DOHH2 (cell line): ENCODE results near the gene TMCC3.
"Not testable (repeated sequence)": the region's sequence is repeated elsewhere in the genome, so short reads cannot be mapped to it uniquely, and the experiment has no call there.

Source experiments
- H3F3A ChIP-seq: fragments of 200-600 bp; sonication (generic), shearing (Covaris generic); 2 replicates; pipeline ENCODE4 v1.6.0; 2016; ENCODE audit warnings: antibody characterized with exemption, mild to moderate bottlenecking; ENCODE audit not compliant: control insufficient read depth, insufficient read depth
- H3K27ac ChIP-seq: fragments of 200-600 bp; sonication (generic); 2 replicates; pipeline ENCODE4 v1.5.1; 2014; ENCODE audit warnings: low read depth, mild to moderate bottlenecking, low read length, moderate library complexity
- H3K27me3 ChIP-seq: fragments of 200-600 bp; sonication (generic); 2 replicates; pipeline ENCODE4 v1.6.1; 2014; ENCODE audit warnings: mild to moderate bottlenecking, low read length, mixed read lengths; ENCODE audit not compliant: control insufficient read depth
- H3K36me3 ChIP-seq: fragments of 200-600 bp; sonication (generic); 2 replicates; pipeline ENCODE4 v1.6.1; 2014; ENCODE audit warnings: mild to moderate bottlenecking, low read length, moderate library complexity, mixed read lengths; ENCODE audit not compliant: control insufficient read depth
- H3K4me1 ChIP-seq: fragments of 200-600 bp; sonication (generic); 2 replicates; pipeline ENCODE4 v1.6.1; 2014; ENCODE audit warnings: mild to moderate bottlenecking, low read length, mixed read lengths; ENCODE audit not compliant: control insufficient read depth
- H3K4me2 ChIP-seq: fragments of 200-600 bp; sonication (generic); 2 replicates; pipeline ENCODE4 v1.6.0; 2014; ENCODE audit warnings: mild to moderate bottlenecking, low read length, moderate library complexity
- H3K4me3 ChIP-seq: fragments of 200-600 bp; sonication (generic); 2 replicates; pipeline ENCODE4 v1.5.1; 2014; ENCODE audit warnings: mild to moderate bottlenecking, low read length, mixed read lengths
- H3K79me2 ChIP-seq: fragments of 200-600 bp; sonication (generic); 2 replicates; pipeline ENCODE4 v1.6.1; 2014; ENCODE audit warnings: mild to moderate bottlenecking, low read length, mixed read lengths; ENCODE audit not compliant: control insufficient read depth
- H3K9me2 ChIP-seq: fragments of 200-600 bp; sonication (generic); replicated peaks from 2 replicates; pipeline ENCODE4 v1.6.1; 2014; ENCODE audit warnings: mild to moderate bottlenecking, low read length, mixed read lengths; ENCODE audit not compliant: control insufficient read depth
- H3K9me3 ChIP-seq: fragments of 200-600 bp; sonication (generic); 2 replicates; pipeline ENCODE4 v1.6.1; 2014; ENCODE audit warnings: antibody characterized with exemption, low read length, mixed read lengths; ENCODE audit not compliant: control insufficient read depth, insufficient read depth
- H4K20me1 ChIP-seq: fragments of 200-600 bp; sonication (generic); 2 replicates; pipeline ENCODE4 v1.6.0; 2014; ENCODE audit warnings: low read depth, mild to moderate bottlenecking, antibody characterized with exemption, low read length, moderate library complexity; ENCODE audit not compliant: control insufficient read depth, insufficient read depth
- EZH2phosphoT487 ChIP-seq: fragments of 200-600 bp; sonication (generic); IDR thresholded peaks from 2 replicates; pipeline ENCODE4 v1.6.1; 2017; ENCODE audit warnings: borderline replicate concordance, mild to moderate bottlenecking, antibody characterized with exemption, low read length, moderate library complexity, mixed read lengths
- TF ChIP-seq, protein P1 (sequence below): fragments of 200-600 bp; sonication (generic); IDR thresholded peaks from one replicate; pipeline ENCODE4 v1.5.1; 2014; ENCODE audit warnings: antibody characterized with exemption, mild to moderate bottlenecking, low read depth, low read length; ENCODE audit not compliant: poor library complexity, severe bottlenecking

Gene TMCC3

DNA sequence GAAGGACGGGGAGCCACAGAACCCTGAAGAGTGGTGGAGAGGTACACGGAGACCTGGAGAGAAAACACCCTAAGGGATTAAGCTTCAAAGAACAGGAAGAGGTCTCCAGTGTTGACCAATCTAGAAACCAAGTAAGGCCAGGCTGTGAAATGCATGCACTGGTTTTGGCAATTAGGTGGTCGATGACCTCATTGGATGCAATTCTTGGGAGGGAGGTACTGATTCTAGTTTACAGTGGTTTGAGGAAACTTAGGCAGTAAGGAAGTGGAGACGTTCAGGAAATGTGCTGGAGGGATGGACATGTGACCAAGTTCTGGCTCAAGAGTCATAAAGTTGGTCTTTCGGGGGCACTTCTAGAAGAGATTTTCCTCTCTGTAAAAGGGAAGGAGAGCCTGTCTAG, 99.4 kb downstream of the TMCC3 start:
- Histone ChIP-seq H3K36me3 (no peaks in the 10 kb centered on the region), H3K4me1 (no peaks in the 10 kb centered on the region), H3K9me2 (no peaks in the 10 kb centered on the region), H4K20me1 (no peaks in the 10 kb centered on the region), H3K4me2 (no peak overlapping the region), H3K27me3 (no peaks in the 10 kb centered on the region), H3K4me3 (no peak overlapping the region), H3K9me3 (peaks cover 21% of the 10 kb centered on the region), H3K79me2 (no peaks in the 10 kb centered on the region), H3F3A (no peaks in the 10 kb centered on the region), H3K27ac (no peak overlapping the region)
- TF ChIP-seq, protein P1, sequence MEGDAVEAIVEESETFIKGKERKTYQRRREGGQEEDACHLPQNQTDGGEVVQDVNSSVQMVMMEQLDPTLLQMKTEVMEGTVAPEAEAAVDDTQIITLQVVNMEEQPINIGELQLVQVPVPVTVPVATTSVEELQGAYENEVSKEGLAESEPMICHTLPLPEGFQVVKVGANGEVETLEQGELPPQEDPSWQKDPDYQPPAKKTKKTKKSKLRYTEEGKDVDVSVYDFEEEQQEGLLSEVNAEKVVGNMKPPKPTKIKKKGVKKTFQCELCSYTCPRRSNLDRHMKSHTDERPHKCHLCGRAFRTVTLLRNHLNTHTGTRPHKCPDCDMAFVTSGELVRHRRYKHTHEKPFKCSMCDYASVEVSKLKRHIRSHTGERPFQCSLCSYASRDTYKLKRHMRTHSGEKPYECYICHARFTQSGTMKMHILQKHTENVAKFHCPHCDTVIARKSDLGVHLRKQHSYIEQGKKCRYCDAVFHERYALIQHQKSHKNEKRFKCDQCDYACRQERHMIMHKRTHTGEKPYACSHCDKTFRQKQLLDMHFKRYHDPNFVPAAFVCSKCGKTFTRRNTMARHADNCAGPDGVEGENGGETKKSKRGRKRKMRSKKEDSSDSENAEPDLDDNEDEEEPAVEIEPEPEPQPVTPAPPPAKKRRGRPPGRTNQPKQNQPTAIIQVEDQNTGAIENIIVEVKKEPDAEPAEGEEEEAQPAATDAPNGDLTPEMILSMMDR: no peak
- no peak for TF ChIP-seq EZH2phosphoT487

- H3K4me2 ChIP-seq, H3K4me1 ChIP-seq, H3K9me2 ChIP-seq, H3K36me3 ChIP-seq, H3K79me2 ChIP-seq, H4K20me1 ChIP-seq, H3K27me3 ChIP-seq, H3F3A ChIP-seq, H3K27ac ChIP-seq, H3K4me3 ChIP-seq: not testable (repeated sequence)
- H3K9me3 ChIP-seq: peaks cover 23% of the 10 kb centered on the region
These were observed 101.5 kb downstream of the TMCC3 start for GRCh38 chr12:94548833-94549232.

GRCh38 chr12:94545935-94546771, 104.2 kb downstream of the TMCC3 start:
- H3K4me2 ChIP-seq: no peak overlapping the region
- TF ChIP-seq EZH2phosphoT487: no peak
- TF ChIP-seq, protein P1: peak; percentile 51

DNA sequence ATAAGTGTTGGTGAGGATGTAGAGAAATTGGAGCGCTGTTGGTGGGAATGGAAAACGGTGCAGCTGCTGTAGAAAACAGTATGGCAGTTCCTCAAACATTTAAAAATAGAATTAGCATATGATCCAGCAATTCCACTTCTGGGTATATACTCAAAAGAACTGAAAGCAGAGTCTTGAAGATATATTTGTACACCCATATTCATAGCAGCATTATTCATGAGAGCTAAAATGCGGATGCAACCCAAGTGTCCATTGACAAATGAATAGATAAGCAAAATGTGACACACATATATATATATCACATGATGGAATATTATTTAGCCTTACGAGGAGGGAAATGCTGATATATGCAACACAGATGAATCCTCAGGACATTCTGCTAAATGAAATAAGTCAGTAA, 106.0 kb downstream of the TMCC3 start:
- TF ChIP-seq EZH2phosphoT487: no peak
- TF ChIP-seq, protein P1: no peak
- Histone ChIP-seq H3K4me2 (no peak overlapping the region), H3K9me3 (peaks cover 23% of the 10 kb centered on the region), H3F3A (no peaks in the 10 kb centered on the region), H3K79me2 (no peaks in the 10 kb centered on the region), H3K9me2 (no peaks in the 10 kb centered on the region), H3K4me3 (no peak overlapping the region), H3K4me1 (no peaks in the 10 kb centered on the region), H4K20me1 (no peaks in the 10 kb centered on the region), H3K27ac (no peak overlapping the region), H3K36me3 (no peaks in the 10 kb centered on the region), H3K27me3 (peaks cover 6% of the 10 kb centered on the region)

More at GRCh38 chr12:94545935-94546771, 104.2 kb downstream of the TMCC3 start:
- Histone ChIP-seq H4K20me1 (no peaks in the 10 kb centered on the region), H3K4me1 (no peaks in the 10 kb centered on the region), H3K36me3 (no peaks in the 10 kb centered on the region), H3K4me3 (no peak overlapping the region), H3K79me2 (no peaks in the 10 kb centered on the region), H3K27me3 (no peaks in the 10 kb centered on the region), H3K9me2 (no peaks in the 10 kb centered on the region), H3K27ac (no peak overlapping the region), H3K9me3 (peaks cover 23% of the 10 kb centered on the region), H3F3A (no peaks in the 10 kb centered on the region)
